Immature natural killer cell (primary cell): ENCODE measurements around the gene ERVV-1. TPM values are rescaled to one million over a fixed set of nuclear protein-coding genes. Genes with fewer than 3 reads are reported as not detected.
"Not testable (repeated sequence)": the region's sequence is repeated elsewhere in the genome, so short reads cannot be mapped to it uniquely, and the experiment has no call there.

Source experiments
- DNase-seq, 3 donors: peaks; one replicate each; pipeline ENCODE4 v3.0.0; 2022; ENCODE audit warnings: mixed read lengths in 1 of 3
- H3K27ac Mint-ChIP-seq, 6 donors: one replicate each; pipeline ENCODE4 v1.8.0; 2020; ENCODE audit warnings: mixed read lengths in 6 of 6, mild to moderate bottlenecking in 5 of 6, inconsistent platforms in 4 of 6, moderate library complexity in 3 of 6
- H3K27me3 Mint-ChIP-seq, 3 donors: one replicate each; pipeline ENCODE4 v1.8.0; 2020 to 2021; ENCODE audit warnings: low read depth in 3 of 3, mild to moderate bottlenecking in 3 of 3, mixed read lengths in 3 of 3, moderate library complexity in 3 of 3, inconsistent platforms in 1 of 3
- H3K36me3 Mint-ChIP-seq, 3 donors: one replicate each; pipeline ENCODE4 v1.8.0; 2020; ENCODE audit warnings: mixed read lengths in 3 of 3, inconsistent platforms in 2 of 3, mild to moderate bottlenecking in 2 of 3
- H3K4me1 Mint-ChIP-seq, 2 donors: one replicate each; pipeline ENCODE4 v1.8.0; 2020; ENCODE audit warnings: inconsistent platforms in 2 of 2, mild to moderate bottlenecking in 2 of 2, mixed read lengths in 2 of 2, moderate library complexity in 1 of 2
- H3K4me3 Mint-ChIP-seq, 5 donors: one replicate each; pipeline ENCODE4 v1.8.0; 2020; ENCODE audit warnings: mild to moderate bottlenecking in 5 of 5, mixed read lengths in 5 of 5, inconsistent platforms in 3 of 5, moderate library complexity in 3 of 5
- H3K9me3 Mint-ChIP-seq, 6 donors: one replicate each; pipeline ENCODE4 v1.8.0; 2020; ENCODE audit warnings: mild to moderate bottlenecking in 6 of 6, mixed read lengths in 6 of 6, inconsistent platforms in 4 of 6, moderate library complexity in 3 of 6
- polyA plus RNA-seq, 3 donors: library from polyadenylated mRNA; unstranded; fragments of 300-500 nt; fragmentation: Illumina TruSeq; gene quantifications; one replicate each; pipeline ENCODE4 v1.2.3, GENCODE V29; 2021

The ERVV-1 gene
- polyA plus RNA-seq, 3 donors from 2014 or later, result not detected

- DNase-seq, result no peak
- H3K4me3 Mint-ChIP-seq, result no peak overlapping the region
- peaks cover 0 to 10% (median under 1%) of the 10 kb centered on the region in 6 donors for H3K9me3 Mint-ChIP-seq
- peaks cover 4 to 8% (median 4%) of the 10 kb centered on the region in 3 donors for H3K27me3 Mint-ChIP-seq
- H3K36me3 Mint-ChIP-seq, result no peaks in the 10 kb centered on the region
- H3K4me1 Mint-ChIP-seq, result no peaks in the 10 kb centered on the region
- no peak overlapping the region for H3K27ac Mint-ChIP-seq
Measured at GRCh38 chr19:53002479-53002878, 11.2 kb upstream of the ERVV-1 start.

GRCh38 chr19:53004242-53004641 is 9.5 kb upstream of the ERVV-1 start:
- Mint-ChIP-seq H3K9me3 (peaks cover 0 to 6% (median 0%) of the 10 kb centered on the region in 6 donors), H3K4me3 (no peak overlapping the region), H3K36me3 (no peaks in the 10 kb centered on the region), H3K27me3 (peaks cover 2 to 10% (median 4%) of the 10 kb centered on the region in 3 donors), H3K4me1 (no peaks in the 10 kb centered on the region), H3K27ac (no peak overlapping the region)
- DNase-seq, result no peak

DNA sequence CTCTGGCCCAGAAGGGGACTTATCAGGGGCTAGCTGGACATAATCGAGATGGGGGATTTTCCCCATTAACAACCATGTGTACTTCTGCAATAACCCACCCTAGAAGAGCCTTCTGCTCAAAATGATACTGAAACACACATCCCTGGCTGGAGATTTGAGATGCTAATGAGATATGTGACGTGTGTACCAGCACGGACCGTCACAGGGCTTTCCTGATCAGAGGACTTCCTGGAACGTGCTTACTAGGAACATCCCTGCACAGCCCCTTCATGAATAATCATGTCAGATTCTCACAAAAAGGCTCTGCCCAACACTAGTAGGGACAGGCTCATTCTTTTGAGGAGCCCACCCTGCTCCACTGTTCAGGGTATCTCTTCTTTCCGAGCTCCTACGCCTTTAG is 6.5 kb upstream of the ERVV-1 start:
- peak overlapping the region in 1 of 5 donors; percentile 53 for H3K4me3 Mint-ChIP-seq

DNA sequence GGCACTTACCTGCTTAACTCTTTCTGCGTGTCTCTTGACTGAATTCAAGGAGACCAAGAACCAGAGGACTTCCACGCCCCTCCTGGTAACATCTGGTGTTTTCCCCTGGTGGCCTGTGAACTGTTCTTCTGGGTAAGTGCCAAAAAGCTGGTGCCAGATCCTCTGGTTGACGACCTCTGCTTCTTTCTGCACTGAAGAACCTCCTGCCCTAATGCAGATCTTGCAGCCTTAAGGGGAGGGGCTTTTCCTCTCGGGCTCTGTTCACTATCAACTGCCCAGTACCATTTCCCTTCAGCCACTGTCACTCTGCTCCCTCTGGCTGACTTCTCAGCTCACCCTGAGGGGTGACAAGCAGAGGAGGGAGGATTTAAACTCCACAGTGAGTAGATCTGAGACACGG is 6.1 kb upstream of the ERVV-1 start:
- Mint-ChIP-seq H3K9me3 (peaks cover 0 to 7% (median 0%) of the 10 kb centered on the region in 6 donors), H3K27ac (peak overlapping the region in 1 of 6 donors; percentile 57), H3K36me3 (no peaks in the 10 kb centered on the region), H3K4me3 (peak overlapping the region in 1 of 5 donors; percentile 53), H3K27me3 (peaks cover 0 to 6% (median 3%) of the 10 kb centered on the region in 3 donors), H3K4me1 (no peaks in the 10 kb centered on the region)
- no peak for DNase-seq

More for the DNA sequence above, 6.5 kb upstream of the ERVV-1 start:
- no peak for DNase-seq
- Mint-ChIP-seq H3K27ac (peak overlapping the region in 1 of 6 donors; percentile 57), H3K4me1 (no peaks in the 10 kb centered on the region), H3K9me3 (peaks cover 0 to 9% (median 0%) of the 10 kb centered on the region in 6 donors), H3K36me3 (no peaks in the 10 kb centered on the region), H3K27me3 (peaks cover 0 to 6% (median 4%) of the 10 kb centered on the region in 3 donors)

- H3K36me3 Mint-ChIP-seq, result no peaks in the 10 kb centered on the region
- H3K4me3 Mint-ChIP-seq, result no peak overlapping the region
- peaks cover 0 to 6% (median 2%) of the 10 kb centered on the region in 3 donors for H3K27me3 Mint-ChIP-seq
- DNase-seq, result no peak
- H3K9me3 Mint-ChIP-seq, result peaks cover 0 to 6% (median under 1%) of the 10 kb centered on the region in 6 donors
- H3K27ac Mint-ChIP-seq, result no peak overlapping the region
- no peaks in the 10 kb centered on the region for H3K4me1 Mint-ChIP-seq
Measured at GRCh38 chr19:53008061-53008778, 5.5 kb upstream of the ERVV-1 start.

GRCh38 chr19:53010494-53010893 is 3.2 kb upstream of the ERVV-1 start:
- no peak for DNase-seq
- H3K9me3 Mint-ChIP-seq, result peaks cover 0 to 9% (median 4%) of the 10 kb centered on the region in 6 donors
- H3K4me3 Mint-ChIP-seq, result no peak overlapping the region
- no peak overlapping the region for H3K27ac Mint-ChIP-seq
- no peaks in the 10 kb centered on the region for H3K4me1 Mint-ChIP-seq
- peaks cover 2 to 6% (median 4%) of the 10 kb centered on the region in 3 donors for H3K27me3 Mint-ChIP-seq
- peaks cover 0 to 5% (median 0%) of the 10 kb centered on the region in 3 donors for H3K36me3 Mint-ChIP-seq

GRCh38 chr19:53012006-53012405 is 1.7 kb upstream of the ERVV-1 start:
- Mint-ChIP-seq H3K4me3 (no peak overlapping the region), H3K4me1 (no peaks in the 10 kb centered on the region), H3K36me3 (peaks cover 0 to 5% (median 0%) of the 10 kb centered on the region in 3 donors), H3K27me3 (peaks cover 2 to 4% (median 4%) of the 10 kb centered on the region in 3 donors), H3K27ac (no peak overlapping the region), H3K9me3 (peaks cover 0 to 14% (median 4%) of the 10 kb centered on the region in 6 donors)
- no peak for DNase-seq

- Mint-ChIP-seq H3K27me3 (peaks cover 0 to 4% (median 3%) of the 10 kb centered on the region in 3 donors), H3K4me3 (no peak overlapping the region), H3K36me3 (peaks cover 0 to 5% (median 0%) of the 10 kb centered on the region in 3 donors), H3K4me1 (no peaks in the 10 kb centered on the region), H3K27ac (no peak overlapping the region), H3K9me3 (peaks cover under 1 to 17% (median 10%) of the 10 kb centered on the region in 6 donors)
- no peak for DNase-seq
Measured at GRCh38 chr19:53015159-53015558, 1.4 kb downstream of the ERVV-1 start.

GRCh38 chr19:53015730-53016129 is 2.0 kb downstream of the ERVV-1 start:
- Mint-ChIP-seq H3K9me3 (peaks cover 6 to 23% (median 16%) of the 10 kb centered on the region in 6 donors), H3K4me1 (no peaks in the 10 kb centered on the region), H3K27me3 (peaks cover 0 to 4% (median 3%) of the 10 kb centered on the region in 3 donors), H3K36me3 (peaks cover 0 to 5% (median 0%) of the 10 kb centered on the region in 3 donors), H3K4me3 (no peak overlapping the region), H3K27ac (no peak overlapping the region)
- DNase-seq, result no peak

DNA sequence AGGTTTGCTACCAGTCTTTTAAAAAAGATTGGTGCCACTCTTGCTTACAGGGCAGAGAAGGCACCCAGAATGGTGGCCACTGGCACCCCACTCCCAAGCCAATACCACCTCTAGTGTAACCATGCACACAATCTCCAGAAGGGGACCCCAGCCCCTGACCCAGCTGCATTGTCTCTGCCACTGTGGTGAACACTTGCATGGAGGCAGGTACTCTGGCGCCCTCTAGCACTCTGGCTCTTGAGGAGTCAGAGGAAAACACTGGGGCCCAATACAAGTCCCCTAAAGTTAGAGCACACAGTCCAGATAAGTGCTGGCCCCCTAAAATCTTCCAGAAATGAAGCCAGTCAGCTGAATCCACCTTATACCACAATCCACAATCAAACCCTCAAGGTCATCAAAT is 6.0 kb downstream of the ERVV-1 start:
- peaks cover 13 to 26% (median 24%) of the 10 kb centered on the region in 6 donors for H3K9me3 Mint-ChIP-seq
- H3K36me3 Mint-ChIP-seq, result peaks cover 0 to 5% (median 5%) of the 10 kb centered on the region in 3 donors
- peaks cover 1 to 4% (median 2%) of the 10 kb centered on the region in 3 donors for H3K27me3 Mint-ChIP-seq
- peak in 2 of 3 donors; percentile 2 to 3 for DNase-seq
- no peak overlapping the region for H3K27ac Mint-ChIP-seq
- H3K4me1 Mint-ChIP-seq, result no peaks in the 10 kb centered on the region
- no peak overlapping the region for H3K4me3 Mint-ChIP-seq

- H3K27me3 Mint-ChIP-seq, result peaks cover 2 to 12% (median 3%) of the 10 kb centered on the region in 3 donors
- H3K27ac Mint-ChIP-seq, H3K36me3 Mint-ChIP-seq, H3K4me1 Mint-ChIP-seq, H3K4me3 Mint-ChIP-seq, DNase-seq: not testable (repeated sequence)
- peaks cover 6 to 34% (median 15%) of the 10 kb centered on the region in 6 donors for H3K9me3 Mint-ChIP-seq
Measured at GRCh38 chr19:53028306-53028705, 14.6 kb downstream of the ERVV-1 start.

DNA sequence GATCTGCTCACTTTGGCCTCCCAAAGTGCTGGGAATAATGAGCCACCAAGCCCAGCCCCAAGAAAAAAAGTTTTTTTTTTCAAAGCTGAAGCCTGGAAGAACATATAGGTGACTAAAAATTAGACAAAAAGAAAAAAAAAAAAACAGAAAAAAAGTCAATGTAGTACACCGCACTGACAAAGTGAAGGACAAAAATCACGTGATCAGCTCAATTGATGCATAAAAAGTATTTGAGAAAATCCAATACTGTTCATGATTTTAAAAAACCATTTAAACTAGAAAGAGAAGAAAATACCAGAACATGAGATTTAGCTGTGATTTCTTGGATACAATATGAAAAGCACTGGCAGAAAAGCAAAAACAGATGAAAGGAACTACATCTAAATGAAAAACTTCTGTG is 20.3 kb downstream of the ERVV-1 start:
- peaks cover 12 to 15% (median 12%) of the 10 kb centered on the region in 3 donors for H3K36me3 Mint-ChIP-seq
- H3K27me3 Mint-ChIP-seq, result peaks cover 5 to 17% (median 11%) of the 10 kb centered on the region in 3 donors
- peaks cover 4 to 10% of the 10 kb centered on the region in 2 donors for H3K4me1 Mint-ChIP-seq
- no peak overlapping the region for H3K27ac Mint-ChIP-seq
- H3K9me3 Mint-ChIP-seq, result peaks cover 25 to 54% (median 47%) of the 10 kb centered on the region in 6 donors
- DNase-seq, result no peak
- H3K4me3 Mint-ChIP-seq, result no peak overlapping the region

DNA sequence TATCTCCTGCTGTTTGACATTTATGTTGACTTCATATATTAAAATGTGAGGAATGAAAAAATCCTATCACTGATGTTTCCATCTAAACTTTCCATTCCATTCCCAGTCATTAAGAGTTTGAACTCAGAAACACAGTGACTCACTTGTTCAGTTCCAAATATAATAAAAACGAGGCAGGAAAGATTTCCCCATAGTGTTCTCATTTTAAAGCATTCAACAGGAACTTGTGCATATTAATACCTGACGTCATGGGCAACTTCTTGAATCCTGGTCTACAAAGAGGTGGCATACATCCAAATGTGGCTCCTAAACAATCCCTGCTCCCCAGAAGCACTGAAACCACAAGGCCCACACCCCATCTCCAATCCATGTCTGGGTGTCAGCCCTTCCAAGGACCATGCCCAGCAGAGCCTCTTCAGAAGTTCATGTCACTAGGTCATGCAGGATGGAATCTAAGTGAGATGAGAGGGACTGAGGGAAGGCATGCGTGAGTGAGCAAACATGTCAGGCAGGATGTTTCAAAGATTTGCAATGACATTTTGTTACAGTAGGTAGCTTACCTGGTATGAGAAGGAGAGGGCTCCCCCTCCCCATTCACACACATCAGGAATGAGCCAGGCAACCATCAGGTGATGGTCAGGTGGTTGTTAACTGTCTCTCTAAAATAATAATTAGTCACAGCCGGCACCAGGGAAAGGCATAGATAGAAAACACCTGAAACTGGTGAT is 21.4 kb downstream of the ERVV-1 start:
- peaks cover 25 to 58% (median 47%) of the 10 kb centered on the region in 6 donors for H3K9me3 Mint-ChIP-seq
- H3K4me1 Mint-ChIP-seq, result peaks cover 4 to 10% of the 10 kb centered on the region in 2 donors
- peaks cover 12 to 15% (median 12%) of the 10 kb centered on the region in 3 donors for H3K36me3 Mint-ChIP-seq
- H3K4me3 Mint-ChIP-seq, result no peak overlapping the region
- peaks cover 5 to 14% (median 11%) of the 10 kb centered on the region in 3 donors for H3K27me3 Mint-ChIP-seq
- no peak for DNase-seq
- no peak overlapping the region for H3K27ac Mint-ChIP-seq
